Left lung (tissue), 10 donors: ENCODE results near the gene TMEM229B. TPM values are rescaled to one million over a fixed set of nuclear protein-coding genes. Genes with fewer than 3 reads are reported as not detected.

Experiments
- ATAC-seq: fragments of 200-7000 bp; cut with Tn5 transposase; one replicate; pipeline ENCODE4 v1.9.1; 2020; ENCODE audit warnings: moderate library complexity
- DNase-seq, 4 donors: peaks; one replicate each; pipeline ENCODE4 v3.0.0-alpha.2; 2013 to 2020
- H3K27ac ChIP-seq, 2 donors: fragments of 200-600 bp; sonication (generic) in 1 of 2; one replicate each; pipeline versions ENCODE4 v1.5.0 to v1.8.0; 2020 to 2021
- H3K27me3 ChIP-seq, 2 donors: fragments of 200-600 bp; sonication (generic) in 1 of 2; one replicate each; pipeline versions ENCODE4 v1.5.0 to v1.8.0; 2020 to 2021
- H3K36me3 ChIP-seq, 2 donors: fragments of 200-600 bp; sonication (generic) in 1 of 2; one replicate each; pipeline versions ENCODE4 v1.5.0 to v1.8.0; 2020 to 2021
- H3K4me1 ChIP-seq, 2 donors: fragments of 200-600 bp; one replicate each; pipeline ENCODE4 v1.8.0; 2021
- H3K4me3 ChIP-seq, 2 donors: fragments of 200-600 bp; sonication (generic) in 1 of 2; one replicate each; pipeline versions ENCODE4 v1.5.0 to v1.8.0; 2020 to 2021; ENCODE audit warnings: mild to moderate bottlenecking in 1 of 2
- H3K9me3 ChIP-seq, 2 donors: fragments of 200-600 bp; sonication (generic) in 1 of 2; one replicate each; pipeline versions ENCODE4 v1.5.0 to v1.8.0; 2020 to 2021
- CTCF ChIP-seq, 2 donors: fragments of 200-600 bp; sonication (generic) in 1 of 2; IDR thresholded peaks; one replicate each; pipeline versions ENCODE4 v1.5.0 to v1.8.0; 2021; ENCODE audit warnings: antibody characterized with exemption in 2 of 2
- intact Hi-C, 2 donors: fragments of 100-400 bp; cut with DNase I; formaldehyde crosslinking; loops; one replicate each; pipeline versions ENCODE4 v1.11.2 to v1.14.2; 2022
- polyA plus RNA-seq, 6 donors: library from polyadenylated mRNA; unstranded; fragments of 120-200 nt; gene quantifications; one replicate each; pipeline ENCODE4 v1.2.1, GENCODE V29; 2013; ENCODE audit not compliant: insufficient read length in 6 of 6
- total RNA-seq, 2 donors: library from RNA; stranded (reverse); fragmentation: NEBNext Ultra II Directional; extraction: Animal tissue kit (Norgen Biotek cat#: 25700); gene quantifications; one replicate each; pipeline ENCODE4 v1.2.1, GENCODE V29; 2021
- donor health status: DM: no; HTN: yes; CAD: no.
- donor health status: DM: no; HTN: no; CAD: no.

TMEM229B gene
- total and polyA plus RNA-seq, 8 donors, result 0.39 to 7.7 (median 0.77) TPM

DNA sequence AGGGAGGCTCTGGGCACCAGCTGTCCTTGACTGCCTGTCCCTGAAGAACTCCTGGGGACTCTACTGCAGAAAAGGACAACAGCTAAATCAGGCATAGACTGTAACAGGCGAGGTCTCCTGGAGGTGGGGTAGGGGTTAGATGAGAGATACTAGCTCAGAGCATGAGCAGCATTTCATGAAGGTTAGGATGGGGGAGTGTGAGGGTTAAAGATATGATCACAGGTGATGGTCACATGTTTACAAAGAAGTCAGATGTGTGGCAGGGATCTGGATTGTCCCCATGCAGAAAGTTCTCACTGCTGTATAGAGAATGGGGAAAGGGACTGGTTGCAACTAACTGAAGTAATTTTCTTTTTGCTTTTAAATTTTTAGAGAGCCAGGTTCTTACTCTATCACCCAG, 26.5 kb downstream of the TMEM229B start:
- Histone ChIP-seq H3K9me3 (no peaks in the 10 kb centered on the region), H3K27me3 (no peaks in the 10 kb centered on the region), H3K27ac (no peak overlapping the region), H3K4me3 (no peak overlapping the region), H3K4me1 (no peaks in the 10 kb centered on the region), H3K36me3 (no peaks in the 10 kb centered on the region)
- TF ChIP-seq CTCF (IDR thresholded peaks at IDR 0.05), result no peak
- ATAC-seq, result no peak
- intact Hi-C loops, result no loop called here
- no peak for DNase-seq

DNA sequence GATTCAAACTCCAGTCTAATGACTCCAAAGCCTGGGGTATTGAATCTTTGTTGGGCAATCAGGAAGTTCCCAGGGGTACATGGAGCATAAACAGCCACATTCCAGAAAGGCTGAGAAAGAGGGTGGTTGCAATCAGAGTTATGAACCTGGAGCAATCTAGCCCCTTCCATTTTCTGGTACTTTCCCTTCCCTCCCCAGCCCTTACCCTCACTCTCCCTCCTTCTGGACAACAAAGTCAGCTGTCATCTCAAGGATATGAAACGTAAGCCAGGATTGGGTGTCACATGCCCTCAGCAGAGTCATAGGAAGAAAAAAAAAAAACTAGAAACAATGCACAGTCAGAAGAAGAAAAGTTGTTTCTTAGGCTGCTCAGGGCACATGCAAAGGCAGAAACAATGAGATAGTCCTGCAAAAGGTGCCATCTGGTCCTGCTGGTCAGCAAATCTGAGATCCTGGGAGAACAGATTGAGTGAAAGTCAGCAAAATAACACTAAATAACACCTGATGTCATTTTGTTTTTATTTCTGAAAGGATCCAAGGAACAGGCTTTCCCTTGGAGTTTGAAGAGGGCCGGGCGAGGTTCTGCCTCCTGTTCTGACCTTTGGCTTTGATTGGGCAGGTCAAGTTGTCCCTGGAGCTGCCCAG, 27.1 kb downstream of the TMEM229B start:
- DNase-seq (no peak), ATAC-seq (no peak)

GRCh38 chr14:67459336-67459735, 29.2 kb downstream of the TMEM229B start:
- intact Hi-C loops, result no loop called here
- Histone ChIP-seq H3K27me3 (no peaks in the 10 kb centered on the region), H3K9me3 (no peaks in the 10 kb centered on the region), H3K4me3 (no peak overlapping the region), H3K36me3 (no peaks in the 10 kb centered on the region), H3K4me1 (no peaks in the 10 kb centered on the region), H3K27ac (no peak overlapping the region)
- ATAC-seq (no peak), DNase-seq (no peak)
- no peak for TF ChIP-seq CTCF (IDR thresholded peaks at IDR 0.05)

More for the DNA sequence above, 27.1 kb downstream of the TMEM229B start:
- no peak for TF ChIP-seq CTCF (IDR thresholded peaks at IDR 0.05)
- H3K36me3 ChIP-seq, result no peaks in the 10 kb centered on the region
- no peaks in the 10 kb centered on the region for H3K27me3 ChIP-seq
- H3K4me3 ChIP-seq, result no peak overlapping the region
- H3K27ac ChIP-seq, result no peak overlapping the region
- no peaks in the 10 kb centered on the region for H3K4me1 ChIP-seq
- intact Hi-C loops, result no loop called here
- no peaks in the 10 kb centered on the region for H3K9me3 ChIP-seq

DNA sequence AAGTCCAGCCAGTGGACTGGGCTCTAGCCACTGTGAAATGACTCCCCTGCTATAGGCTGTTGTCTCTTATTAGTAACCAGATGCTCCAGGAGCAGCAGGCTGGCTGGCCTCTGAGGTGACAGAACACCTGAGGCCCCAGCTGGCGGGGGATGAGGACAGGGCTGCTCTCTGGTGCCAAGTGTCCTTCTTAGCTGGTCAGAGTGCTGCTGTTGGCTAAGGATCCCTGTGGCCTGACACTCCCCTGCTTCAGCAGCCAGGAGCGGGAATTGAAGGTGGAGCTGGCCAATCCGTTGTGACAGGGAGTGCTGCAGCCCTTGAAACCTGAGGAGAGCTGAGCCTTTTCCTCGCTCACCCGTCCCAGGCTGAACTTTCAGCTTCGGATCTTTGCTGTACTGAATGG, 30.7 kb downstream of the TMEM229B start:
- intact Hi-C loops, result no loop called here
- H3K36me3 ChIP-seq, result no peaks in the 10 kb centered on the region
- no peak for TF ChIP-seq CTCF (IDR thresholded peaks at IDR 0.05)
- H3K9me3 ChIP-seq, result no peaks in the 10 kb centered on the region
- peak; percentile 95 for ATAC-seq
- no peak overlapping the region for H3K4me3 ChIP-seq
- DNase-seq, result peak in 2 of 4 donors; percentile 4 to 49
- no peak overlapping the region for H3K27ac ChIP-seq
- H3K27me3 ChIP-seq, result no peaks in the 10 kb centered on the region
- no peaks in the 10 kb centered on the region for H3K4me1 ChIP-seq

GRCh38 chr14:67456732-67457131, 31.8 kb downstream of the TMEM229B start:
- Histone ChIP-seq H3K27me3 (no peaks in the 10 kb centered on the region), H3K27ac (no peak overlapping the region), H3K4me3 (no peak overlapping the region), H3K9me3 (no peaks in the 10 kb centered on the region), H3K36me3 (no peaks in the 10 kb centered on the region), H3K4me1 (no peaks in the 10 kb centered on the region)
- intact Hi-C loops, result no loop called here
- no peak for TF ChIP-seq CTCF (IDR thresholded peaks at IDR 0.05)
- DNase-seq, result no peak
- no peak for ATAC-seq
